ENCODE measurements around the gene MAN2B2.

DNA sequence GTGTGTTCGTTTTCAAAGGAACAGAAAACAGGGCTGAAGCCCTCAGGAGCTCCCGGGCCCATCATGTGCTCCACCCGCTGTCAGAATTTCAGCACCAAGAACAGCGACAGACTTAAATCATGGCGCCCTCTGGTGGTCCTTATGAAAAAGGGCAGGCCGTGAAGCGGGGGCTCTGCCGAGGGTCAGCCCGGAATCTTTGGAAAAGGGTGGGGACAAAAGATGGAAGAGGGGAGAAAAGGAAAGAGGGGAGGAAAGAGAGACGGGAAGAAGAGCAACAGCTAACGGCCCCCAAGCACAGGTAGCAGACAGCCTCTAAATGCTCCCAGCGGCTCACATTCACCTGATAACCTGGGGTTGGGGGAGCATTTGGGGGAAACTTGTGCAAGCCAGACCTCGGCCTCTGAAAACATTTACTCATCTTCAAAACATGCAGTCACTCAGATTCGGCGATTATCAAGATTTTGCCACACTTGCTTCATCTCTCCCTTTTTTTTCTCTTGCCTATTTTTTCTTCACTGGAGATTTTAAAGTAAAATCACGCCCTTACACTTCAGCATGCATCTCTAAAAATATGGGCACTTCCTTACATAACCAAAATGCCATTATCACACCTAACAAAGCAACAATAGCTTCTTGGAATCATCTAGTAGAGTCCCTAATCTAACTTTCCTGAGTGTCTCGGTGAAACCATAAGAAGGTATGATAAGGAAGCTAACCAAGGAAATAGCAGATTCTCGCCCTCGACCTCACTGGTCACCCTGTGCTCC, 28.1 kb upstream of the MAN2B2 start:
- no peak for TF ChIP-seq POLR2A (IDR thresholded peaks at IDR 0.05)
- TF ChIP-seq, protein P1, sequence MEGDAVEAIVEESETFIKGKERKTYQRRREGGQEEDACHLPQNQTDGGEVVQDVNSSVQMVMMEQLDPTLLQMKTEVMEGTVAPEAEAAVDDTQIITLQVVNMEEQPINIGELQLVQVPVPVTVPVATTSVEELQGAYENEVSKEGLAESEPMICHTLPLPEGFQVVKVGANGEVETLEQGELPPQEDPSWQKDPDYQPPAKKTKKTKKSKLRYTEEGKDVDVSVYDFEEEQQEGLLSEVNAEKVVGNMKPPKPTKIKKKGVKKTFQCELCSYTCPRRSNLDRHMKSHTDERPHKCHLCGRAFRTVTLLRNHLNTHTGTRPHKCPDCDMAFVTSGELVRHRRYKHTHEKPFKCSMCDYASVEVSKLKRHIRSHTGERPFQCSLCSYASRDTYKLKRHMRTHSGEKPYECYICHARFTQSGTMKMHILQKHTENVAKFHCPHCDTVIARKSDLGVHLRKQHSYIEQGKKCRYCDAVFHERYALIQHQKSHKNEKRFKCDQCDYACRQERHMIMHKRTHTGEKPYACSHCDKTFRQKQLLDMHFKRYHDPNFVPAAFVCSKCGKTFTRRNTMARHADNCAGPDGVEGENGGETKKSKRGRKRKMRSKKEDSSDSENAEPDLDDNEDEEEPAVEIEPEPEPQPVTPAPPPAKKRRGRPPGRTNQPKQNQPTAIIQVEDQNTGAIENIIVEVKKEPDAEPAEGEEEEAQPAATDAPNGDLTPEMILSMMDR (IDR thresholded peaks at IDR 0.05) = peak in 3 of 4 experiments; percentile 65 to 80 (median 74)
- TF ChIP-seq EP300 (IDR thresholded peaks at IDR 0.05) = no peak
- TF ChIP-seq POLR2AphosphoS5 (IDR thresholded peaks at IDR 0.05) = no peak

All from sigmoid colon (tissue), 4 donors.